Measurements from ENCODE around the gene CEP112.

CEP112 gene

GRCh38 chr17:66233023-66233753 lies 41.3 kb upstream of the CEP112 start:
- Mint-ChIP-seq H3K36me3 (ENCODE audit: low read depth) (no peaks in the 10 kb centered on the region), H3K9me3 (no peaks in the 10 kb centered on the region), H3K4me3 (no peak overlapping the region)

GRCh38 chr17:66230922-66231591 lies 39.1 kb upstream of the CEP112 start:
- peaks cover 9% of the 10 kb centered on the region for H3K4me1 Mint-ChIP-seq
- peak overlapping the region in 1 of 3 experiments; percentile 4 for H3K27ac Mint-ChIP-seq
- no peaks in the 10 kb centered on the region for H3K27me3 Mint-ChIP-seq (ENCODE audit: low read depth)
- H3K36me3 Mint-ChIP-seq (ENCODE audit: low read depth), result no peaks in the 10 kb centered on the region
- no peaks in the 10 kb centered on the region for H3K9me3 Mint-ChIP-seq
- no peak overlapping the region for H3K4me3 Mint-ChIP-seq
- TF ChIP-seq CTCF (IDR thresholded peaks at IDR 0.05; ENCODE audit: unreplicated experiment in 3 of 3), result no peak

More at GRCh38 chr17:66233023-66233753, 41.3 kb upstream of the CEP112 start:
- Mint-ChIP-seq H3K27ac (no peak overlapping the region), H3K4me1 (peaks cover 9% of the 10 kb centered on the region), H3K27me3 (ENCODE audit: low read depth) (no peaks in the 10 kb centered on the region)
- TF ChIP-seq CTCF (IDR thresholded peaks at IDR 0.05; ENCODE audit: unreplicated experiment in 3 of 3), result no peak

GRCh38 chr17:66229783-66230538 lies 38.0 kb upstream of the CEP112 start:
- Mint-ChIP-seq H3K36me3 (ENCODE audit: low read depth) (no peaks in the 10 kb centered on the region), H3K9me3 (no peaks in the 10 kb centered on the region), H3K27me3 (ENCODE audit: low read depth) (peaks cover 4% of the 10 kb centered on the region), H3K27ac (no peak overlapping the region), H3K4me3 (no peak overlapping the region), H3K4me1 (peaks cover 9% of the 10 kb centered on the region)
- no peak for TF ChIP-seq CTCF (IDR thresholded peaks at IDR 0.05; ENCODE audit: unreplicated experiment in 3 of 3)

GRCh38 chr17:66228887-66229782 lies 37.2 kb upstream of the CEP112 start, which contains the start of gene APOH:
Gene APOH (minus strand): TSS chr17:66229415. CDS start chr17:66229379, 36 bp downstream.
- TF ChIP-seq CTCF (IDR thresholded peaks at IDR 0.05; ENCODE audit: unreplicated experiment in 3 of 3), result no peak
- Mint-ChIP-seq H3K36me3 (ENCODE audit: low read depth) (no peaks in the 10 kb centered on the region), H3K9me3 (no peaks in the 10 kb centered on the region), H3K4me1 (peaks cover 9% of the 10 kb centered on the region), H3K4me3 (no peak within 1 kb of the TSS), H3K27ac (no peak within 1 kb of the TSS), H3K27me3 (ENCODE audit: low read depth) (peaks cover 7% of the 10 kb centered on the region)

- no peaks in the 10 kb centered on the region for H3K36me3 Mint-ChIP-seq (ENCODE audit: low read depth)
- peaks cover 12% of the 10 kb centered on the region for H3K27me3 Mint-ChIP-seq (ENCODE audit: low read depth)
- H3K9me3 Mint-ChIP-seq, result no peaks in the 10 kb centered on the region
- H3K27ac Mint-ChIP-seq, result no peak overlapping the region
- TF ChIP-seq CTCF (IDR thresholded peaks at IDR 0.05; ENCODE audit: unreplicated experiment in 3 of 3), result no peak
- peaks cover 9% of the 10 kb centered on the region for H3K4me1 Mint-ChIP-seq
- no peak overlapping the region for H3K4me3 Mint-ChIP-seq
Observed at GRCh38 chr17:66227212-66228045, 35.5 kb upstream of the CEP112 start.
